Glutamatergic neuron (in vitro differentiated cells): ENCODE results near the gene C11orf97. TPM values are rescaled to one million over a fixed set of nuclear protein-coding genes. Genes with fewer than 3 reads are reported as not detected.

Source experiments
- DNase-seq: peaks from one replicate; pipeline ENCODE4 v3.0.0; 2022
- H3K27ac Mint-ChIP-seq: one replicate; pipeline ENCODE4 v1.8.0; 2020; ENCODE audit warnings: mild to moderate bottlenecking, mixed read lengths, inconsistent platforms; ENCODE audit not compliant: unreplicated experiment
- H3K27me3 Mint-ChIP-seq: one replicate; pipeline ENCODE4 v1.8.0; 2020; ENCODE audit warnings: mild to moderate bottlenecking, moderate library complexity, mixed read lengths, inconsistent platforms; ENCODE audit not compliant: unreplicated experiment
- H3K36me3 Mint-ChIP-seq: one replicate; pipeline ENCODE4 v1.8.0; 2020; ENCODE audit warnings: mild to moderate bottlenecking, mixed read lengths, inconsistent platforms; ENCODE audit not compliant: unreplicated experiment
- H3K4me1 Mint-ChIP-seq: one replicate; pipeline ENCODE4 v1.8.0; 2020; ENCODE audit warnings: mild to moderate bottlenecking, low read depth, mixed read lengths, inconsistent platforms; ENCODE audit not compliant: unreplicated experiment
- H3K4me3 Mint-ChIP-seq: one replicate; pipeline ENCODE4 v1.8.0; 2020; ENCODE audit warnings: mild to moderate bottlenecking, mixed read lengths, inconsistent platforms; ENCODE audit not compliant: unreplicated experiment
- H3K9me3 Mint-ChIP-seq: one replicate; pipeline ENCODE4 v1.8.0; 2020; ENCODE audit warnings: mild to moderate bottlenecking, moderate library complexity, mixed read lengths, inconsistent platforms; ENCODE audit not compliant: unreplicated experiment
- total RNA-seq: library from RNA; stranded (reverse); fragmentation: NEBNext Ultra II Directional; extraction: Animal tissue kit (Norgen Biotek cat#: 25700); gene quantifications from one replicate; pipeline ENCODE4 v1.2.1, GENCODE V29; 2021; ENCODE audit not compliant: unreplicated experiment
- TF ChIP-seq, protein P1 (sequence below): fragments of 200-600 bp; sonication (generic); IDR thresholded peaks from one replicate; pipeline ENCODE4 v1.5.0; 2021; ENCODE audit not compliant: partially characterized antibody, unreplicated experiment

Gene C11orf97
- total RNA-seq, 1 donor from 2014 or later, result not detected

GRCh38 chr11:94515398-94515797 is 3.1 kb downstream of the C11orf97 start:
- TF ChIP-seq, protein P1, sequence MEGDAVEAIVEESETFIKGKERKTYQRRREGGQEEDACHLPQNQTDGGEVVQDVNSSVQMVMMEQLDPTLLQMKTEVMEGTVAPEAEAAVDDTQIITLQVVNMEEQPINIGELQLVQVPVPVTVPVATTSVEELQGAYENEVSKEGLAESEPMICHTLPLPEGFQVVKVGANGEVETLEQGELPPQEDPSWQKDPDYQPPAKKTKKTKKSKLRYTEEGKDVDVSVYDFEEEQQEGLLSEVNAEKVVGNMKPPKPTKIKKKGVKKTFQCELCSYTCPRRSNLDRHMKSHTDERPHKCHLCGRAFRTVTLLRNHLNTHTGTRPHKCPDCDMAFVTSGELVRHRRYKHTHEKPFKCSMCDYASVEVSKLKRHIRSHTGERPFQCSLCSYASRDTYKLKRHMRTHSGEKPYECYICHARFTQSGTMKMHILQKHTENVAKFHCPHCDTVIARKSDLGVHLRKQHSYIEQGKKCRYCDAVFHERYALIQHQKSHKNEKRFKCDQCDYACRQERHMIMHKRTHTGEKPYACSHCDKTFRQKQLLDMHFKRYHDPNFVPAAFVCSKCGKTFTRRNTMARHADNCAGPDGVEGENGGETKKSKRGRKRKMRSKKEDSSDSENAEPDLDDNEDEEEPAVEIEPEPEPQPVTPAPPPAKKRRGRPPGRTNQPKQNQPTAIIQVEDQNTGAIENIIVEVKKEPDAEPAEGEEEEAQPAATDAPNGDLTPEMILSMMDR, result no peak
- no peaks in the 10 kb centered on the region for H3K9me3 Mint-ChIP-seq
- no peaks in the 10 kb centered on the region for H3K27me3 Mint-ChIP-seq
- no peak overlapping the region for H3K4me3 Mint-ChIP-seq
- H3K27ac Mint-ChIP-seq, result no peak overlapping the region
- H3K36me3 Mint-ChIP-seq, result no peaks in the 10 kb centered on the region
- H3K4me1 Mint-ChIP-seq, result no peaks in the 10 kb centered on the region
- no peak for DNase-seq

GRCh38 chr11:94516725-94517124 is 4.5 kb downstream of the C11orf97 start:
- TF ChIP-seq, protein P1, result no peak
- DNase-seq, result no peak
- Mint-ChIP-seq H3K9me3 (no peaks in the 10 kb centered on the region), H3K27ac (no peak overlapping the region), H3K4me1 (no peaks in the 10 kb centered on the region), H3K36me3 (no peaks in the 10 kb centered on the region), H3K27me3 (no peaks in the 10 kb centered on the region), H3K4me3 (no peak overlapping the region)

- Mint-ChIP-seq H3K4me3 (no peak overlapping the region), H3K27ac (no peak overlapping the region), H3K36me3 (no peaks in the 10 kb centered on the region), H3K4me1 (no peaks in the 10 kb centered on the region), H3K27me3 (no peaks in the 10 kb centered on the region), H3K9me3 (no peaks in the 10 kb centered on the region)
- no peak for DNase-seq
- TF ChIP-seq, protein P1, result no peak
These were observed 6.0 kb downstream of the C11orf97 start for GRCh38 chr11:94518300-94518699.

- H3K4me3 Mint-ChIP-seq, result no peak overlapping the region
- no peaks in the 10 kb centered on the region for H3K9me3 Mint-ChIP-seq
- H3K27ac Mint-ChIP-seq, result no peak overlapping the region
- no peaks in the 10 kb centered on the region for H3K27me3 Mint-ChIP-seq
- no peaks in the 10 kb centered on the region for H3K4me1 Mint-ChIP-seq
- no peak for DNase-seq
- TF ChIP-seq, protein P1, result peak; percentile 74
- no peaks in the 10 kb centered on the region for H3K36me3 Mint-ChIP-seq
These were observed 7.3 kb downstream of the C11orf97 start for GRCh38 chr11:94519478-94520084.

- H3K9me3 Mint-ChIP-seq, result no peaks in the 10 kb centered on the region
- H3K4me1 Mint-ChIP-seq, result no peaks in the 10 kb centered on the region
- TF ChIP-seq, protein P1, result peak; percentile 30
- H3K27ac Mint-ChIP-seq, result no peak overlapping the region
- H3K36me3 Mint-ChIP-seq, result no peaks in the 10 kb centered on the region
- H3K4me3 Mint-ChIP-seq, result no peak overlapping the region
- no peaks in the 10 kb centered on the region for H3K27me3 Mint-ChIP-seq
- DNase-seq, result no peak
These were observed 9.4 kb downstream of the C11orf97 start for GRCh38 chr11:94521684-94522083.
